Endothelial cell of umbilical vein (primary cell): Measurements from ENCODE around the gene ZDHHC7. TPM values are rescaled to one million over a fixed set of nuclear protein-coding genes. Genes with fewer than 3 reads are reported as not detected.
A peak's percentile ranks its signal among the peaks of the same experiment; 100 is the strongest.

Source experiments
- BruUV-seq: library from RNA; stranded (reverse); fragments of 400-500 nt; replicated peaks from 2 replicates; lab custom pipeline; 2021; lab: Mats Ljungman, UMichigan
- CTCF ChIA-PET: fragments of 300-600, 350-600 bp; sonication (Branson Sonifier 250); formaldehyde crosslinking; loops from one replicate; lab custom pipeline; 2021; ENCODE audit warnings: antibody characterized with exemption, inconsistent platforms; lab: Charles Lee
- POLR2A ChIA-PET: fragments of 300-600, 350-600 bp; sonication (Branson Sonifier 250); formaldehyde crosslinking; loops from one replicate; lab custom pipeline; 2021; ENCODE audit warnings: antibody characterized with exemption, inconsistent platforms; lab: Charles Lee
- DNase-seq: peaks from one replicate; pipeline ENCODE4 v3.0.0-alpha.2; 2011; ENCODE audit warnings: low read depth, low spot score
- FAIRE-seq: peaks from 2 replicates; lab custom pipeline; 2011; peaks lifted over from hg19 to GRCh38; lab: Jason Lieb, UNC
- H2AFZ ChIP-seq: 2 replicates; pipeline ENCODE4 v1.6.0; 2012; ENCODE audit warnings: low read depth, low read length, control low read depth, inconsistent platforms
- H3K27ac ChIP-seq: 2 replicates; pipeline ENCODE4 v1.5.1; 2011; ENCODE audit warnings: low read depth, mild to moderate bottlenecking, control low read depth, low read length, moderate library complexity; ENCODE audit not compliant: insufficient read depth
- H3K27me3 ChIP-seq, 2 experiments: 2 replicates each; pipeline versions ENCODE4 v1.6.0 to v1.6.1; 2011; ENCODE audit warnings: low read length in 2 of 2, mixed read lengths in 1 of 2; ENCODE audit not compliant: control insufficient read depth in 2 of 2, insufficient read depth in 2 of 2
- H3K36me3 ChIP-seq, 2 experiments: 2 replicates in 1 of 2; 3 replicates in 1 of 2; pipeline ENCODE4 v1.5.1; 2011; ENCODE audit warnings: low read length in 2 of 2, mild to moderate bottlenecking in 1 of 2, moderate library complexity in 1 of 2; ENCODE audit not compliant: control insufficient read depth in 2 of 2, insufficient read depth in 2 of 2; ENCODE audit errors: extremely low read depth in 1 of 2
- H3K4me1 ChIP-seq: 3 replicates; pipeline ENCODE4 v1.5.1; 2011; ENCODE audit warnings: mild to moderate bottlenecking, low read length; ENCODE audit not compliant: control insufficient read depth, insufficient read depth; ENCODE audit errors: extremely low read depth
- H3K4me2 ChIP-seq: 2 replicates; pipeline ENCODE4 v1.6.1; 2011; ENCODE audit warnings: low read length, control low read depth, mixed read lengths; ENCODE audit not compliant: insufficient read depth
- H3K4me3 ChIP-seq, 3 experiments: fragments of 200-600 bp in 1 of 3; sonication (generic), shearing (Covaris generic) in 1 of 3; replicated peaks in 1 of 3; 2 replicates each; pipeline ENCODE4 v1.5.1; 2011 to 2016; ENCODE audit warnings: control low read depth in 3 of 3, low read length in 3 of 3, mild to moderate bottlenecking in 2 of 3, inconsistent platforms in 1 of 3, low read depth in 1 of 3, moderate library complexity in 1 of 3; ENCODE audit not compliant: insufficient read depth in 1 of 3
- H3K79me2 ChIP-seq: 2 replicates; pipeline ENCODE4 v1.6.0; 2012; ENCODE audit warnings: low read length, inconsistent platforms; ENCODE audit not compliant: control insufficient read depth, insufficient read depth
- H3K9ac ChIP-seq: replicated peaks from 2 replicates; pipeline ENCODE3; 2011; ENCODE audit warnings: low read length, control low read depth; ENCODE audit not compliant: insufficient read depth; ENCODE audit errors: extremely low read depth
- H3K9me1 ChIP-seq: replicated peaks from 3 replicates; pipeline ENCODE4 v1.6.0; 2011; ENCODE audit warnings: mild to moderate bottlenecking, low read length; ENCODE audit not compliant: control insufficient read depth, insufficient read depth; ENCODE audit errors: extremely low read depth
- H3K9me3 ChIP-seq: replicated peaks from 2 replicates; pipeline ENCODE4 v1.5.1; 2012; ENCODE audit warnings: low read length, inconsistent platforms; ENCODE audit not compliant: control insufficient read depth, insufficient read depth
- H4K20me1 ChIP-seq: replicated peaks from 2 replicates; pipeline ENCODE3; 2011; ENCODE audit warnings: mild to moderate bottlenecking, low read length; ENCODE audit not compliant: control insufficient read depth, insufficient read depth; ENCODE audit errors: extremely low read depth
- CTCF ChIP-seq, 2 donors: IDR thresholded peaks; 1 replicate in 1 of 2; 2 replicates in 1 of 2; pipeline ENCODE4 v1.5.1; 2011; ENCODE audit warnings: low read length in 2 of 2, mild to moderate bottlenecking in 2 of 2, moderate library complexity in 2 of 2, control low read depth in 1 of 2, inconsistent platforms in 1 of 2, low read depth in 1 of 2; ENCODE audit not compliant: insufficient read depth in 1 of 2; ENCODE audit errors: extremely low read depth in 1 of 2
- EZH2 ChIP-seq: IDR thresholded peaks from 2 replicates; pipeline ENCODE4 v1.6.1; 2012; ENCODE audit warnings: borderline replicate concordance, low read depth, mild to moderate bottlenecking, moderate library complexity, low read length, inconsistent platforms; ENCODE audit not compliant: severe bottlenecking
- FOS ChIP-seq: IDR thresholded peaks from 2 replicates; pipeline ENCODE4 v1.6.1; 2011; ENCODE audit warnings: mild to moderate bottlenecking, low read length, moderate library complexity, borderline replicate concordance; ENCODE audit not compliant: insufficient read depth
- GATA2 ChIP-seq: IDR thresholded peaks from 2 replicates; pipeline ENCODE4 v1.7.0; 2011; ENCODE audit warnings: low read depth, mild to moderate bottlenecking, moderate library complexity, mixed read lengths, low read length; ENCODE audit not compliant: insufficient read length, insufficient read depth
- JUN ChIP-seq: IDR thresholded peaks from 2 replicates; pipeline ENCODE4 v1.6.1; 2011; ENCODE audit warnings: borderline replicate concordance, low read depth; ENCODE audit not compliant: insufficient read length, insufficient read depth
- MYC ChIP-seq: IDR thresholded peaks from one replicate; pipeline ENCODE4 v1.6.1; 2011; ENCODE audit warnings: mild to moderate bottlenecking, low read depth, low read length
- POLR2A ChIP-seq: IDR thresholded peaks from 2 replicates; pipeline ENCODE4 v1.6.1; 2012; ENCODE audit warnings: low read depth, mild to moderate bottlenecking, control low read depth, low read length
- POLR2AphosphoS5 ChIP-seq: IDR thresholded peaks from 2 replicates; pipeline ENCODE4 v1.6.1; 2012; ENCODE audit warnings: low read depth, mild to moderate bottlenecking, control low read depth, low read length, moderate library complexity; ENCODE audit not compliant: insufficient read depth
- dilution Hi-C: fragments of 300-500 bp; cut with MboI; formaldehyde crosslinking; loops from one replicate; pipeline ENCODE4 v1.15.0; 2019; ENCODE audit warnings: low sequenced_read_pairs; ENCODE audit not compliant: extremely low pct_ligation_motif_present
- intact Hi-C: fragments of 100-400 bp; cut with micrococcal nuclease; formaldehyde crosslinking; loops from one replicate; pipeline ENCODE4 v1.10.0; 2022
- polyA plus RNA-seq, 4 experiments: library from polyadenylated mRNA; depleted of rRNA in 3 of 4; stranded (reverse) in 3 of 4; unstranded in 1 of 4; fragments of >200 nt; gene quantifications; 2 replicates each; pipeline versions ENCODE4 v1.2.1 to v1.2.3, GENCODE V29; 2011 to 2012; ENCODE audit warnings: missing spikeins in 1 of 4
- total RNA-seq: library from RNA; stranded (reverse); gene quantifications from 2 replicates; pipeline ENCODE4 v1.2.3, GENCODE V29; 2021
- TF ChIP-seq, protein P1 (sequence below): IDR thresholded peaks from 2 replicates; pipeline ENCODE4 v1.6.1; 2011; ENCODE audit not compliant: insufficient read depth, insufficient read length

ZDHHC7 gene
- total and polyA plus RNA-seq, 2 donors (not counting 3 experiments of a cell fraction or from before 2014, with no cell fraction given): 44.1 to 46.2 TPM

DNA sequence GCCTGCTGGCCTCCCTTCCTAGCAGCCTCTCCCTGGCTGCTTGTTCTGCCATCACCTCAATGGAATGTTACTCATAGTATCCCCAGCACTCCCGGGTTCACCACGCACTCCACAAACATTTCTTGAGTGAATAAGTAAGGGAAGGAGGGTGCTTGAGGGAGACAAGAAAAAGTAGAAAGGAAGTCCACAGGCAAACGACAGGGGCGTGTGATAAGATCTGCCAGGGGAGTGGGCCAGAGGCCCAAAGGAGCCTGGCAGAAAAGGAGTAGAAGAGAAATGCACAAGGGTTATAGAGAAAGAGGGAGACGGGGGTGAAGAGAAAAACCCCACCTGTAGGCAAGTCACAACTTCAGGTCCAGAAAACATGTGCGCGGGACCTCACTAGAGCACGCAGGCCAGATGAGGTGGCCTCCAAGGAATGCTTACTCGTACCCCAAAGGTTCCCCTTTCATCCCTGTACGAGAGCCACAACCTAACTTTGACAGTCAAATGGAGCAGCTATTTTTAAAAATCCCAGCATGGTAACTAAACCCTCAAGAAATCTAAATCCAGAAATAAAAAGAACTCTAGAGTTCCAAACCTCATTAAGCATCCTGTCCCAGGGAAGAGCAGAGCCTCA lies 6.6 kb downstream of the ZDHHC7 start:
- dilution Hi-C loops: no loop called here
- H3K79me2 ChIP-seq: peaks cover 82% of the 10 kb centered on the region
- no peak overlapping the region for H2AFZ ChIP-seq
- no peaks in the 10 kb centered on the region for H3K27me3 ChIP-seq
- ChIA-PET CTCF (interaction anchor here (1.4 to 1.5 kb wide), 2 partner anchors 34 to 82 kb away, joined by 6 read pairs; no protein-coding TSS in a partner anchor), POLR2A (no interaction called here)
- H3K4me1 ChIP-seq: peaks cover 5% of the 10 kb centered on the region
- TF ChIP-seq GATA2 (peak; percentile 56), POLR2A (no peak)
- intact Hi-C loops: no loop called here
- H4K20me1 ChIP-seq: no peaks in the 10 kb centered on the region
- FAIRE-seq: peak; percentile 49
- no peaks in the 10 kb centered on the region for H3K9me3 ChIP-seq
- no TSS peak for BruUV-seq
- H3K9me1 ChIP-seq: no peaks in the 10 kb centered on the region
- H3K36me3 ChIP-seq: no peaks in the 10 kb centered on the region
- H3K9ac ChIP-seq: no peak overlapping the region
- no peak overlapping the region for H3K4me2 ChIP-seq
- peak; percentile 23 for DNase-seq
- H3K4me3 ChIP-seq: no peak overlapping the region
- H3K27ac ChIP-seq: no peak overlapping the region

- Histone ChIP-seq H3K9me3 (no peaks in the 10 kb centered on the region), H3K9me1 (no peaks in the 10 kb centered on the region), H3K27me3 (no peaks in the 10 kb centered on the region), H3K36me3 (no peaks in the 10 kb centered on the region), H3K4me3 (no peak overlapping the region), H3K79me2 (peaks cover 81% of the 10 kb centered on the region), H3K27ac (no peak overlapping the region), H2AFZ (no peak overlapping the region), H4K20me1 (no peaks in the 10 kb centered on the region), H3K9ac (no peak overlapping the region), H3K4me1 (peaks cover 10% of the 10 kb centered on the region), H3K4me2 (no peak overlapping the region)
- no peak for TF ChIP-seq EZH2
- no peak for TF ChIP-seq POLR2AphosphoS5
- TF ChIP-seq GATA2: no peak
- no peak for TF ChIP-seq JUN
- TF ChIP-seq CTCF (IDR thresholded peaks at IDR 0.05; ENCODE audit: extremely low read depth in 1 of 2, insufficient read depth in 1 of 2, low read depth in 1 of 2, low read length in 2 of 2): no peak
- no peak for TF ChIP-seq POLR2A
- no peak for TF ChIP-seq MYC
- no peak for TF ChIP-seq FOS
- TF ChIP-seq, protein P1, sequence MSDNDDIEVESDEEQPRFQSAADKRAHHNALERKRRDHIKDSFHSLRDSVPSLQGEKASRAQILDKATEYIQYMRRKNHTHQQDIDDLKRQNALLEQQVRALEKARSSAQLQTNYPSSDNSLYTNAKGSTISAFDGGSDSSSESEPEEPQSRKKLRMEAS: no peak
- intact Hi-C loops (no loop called here), dilution Hi-C loops (no loop called here)
- POLR2A ChIA-PET: no interaction called here
- CTCF ChIA-PET: interaction anchor here (1.1 to 1.4 kb wide), 2 partner anchors 9 to 83 kb away, joined by 3 to 6 read pairs; no protein-coding TSS in a partner anchor
- DNase-seq (no peak), FAIRE-seq (no peak)
- BruUV-seq: no TSS peak
Measured at GRCh38 chr16:85003725-85004586, 7.4 kb downstream of the ZDHHC7 start.
